ENCODE data around the gene OR1I1.

Gene OR1I1, protein sequence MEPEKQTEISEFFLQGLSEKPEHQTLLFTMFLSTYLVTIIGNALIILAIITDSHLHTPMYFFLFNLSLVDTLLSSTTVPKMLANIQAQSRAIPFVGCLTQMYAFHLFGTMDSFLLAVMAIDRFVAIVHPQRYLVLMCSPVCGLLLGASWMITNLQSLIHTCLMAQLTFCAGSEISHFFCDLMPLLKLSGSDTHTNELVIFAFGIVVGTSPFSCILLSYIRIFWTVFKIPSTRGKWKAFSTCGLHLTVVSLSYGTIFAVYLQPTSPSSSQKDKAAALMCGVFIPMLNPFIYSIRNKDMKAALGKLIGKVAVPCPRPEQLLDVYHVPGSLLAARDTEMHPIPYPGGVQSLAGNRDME

DNA sequence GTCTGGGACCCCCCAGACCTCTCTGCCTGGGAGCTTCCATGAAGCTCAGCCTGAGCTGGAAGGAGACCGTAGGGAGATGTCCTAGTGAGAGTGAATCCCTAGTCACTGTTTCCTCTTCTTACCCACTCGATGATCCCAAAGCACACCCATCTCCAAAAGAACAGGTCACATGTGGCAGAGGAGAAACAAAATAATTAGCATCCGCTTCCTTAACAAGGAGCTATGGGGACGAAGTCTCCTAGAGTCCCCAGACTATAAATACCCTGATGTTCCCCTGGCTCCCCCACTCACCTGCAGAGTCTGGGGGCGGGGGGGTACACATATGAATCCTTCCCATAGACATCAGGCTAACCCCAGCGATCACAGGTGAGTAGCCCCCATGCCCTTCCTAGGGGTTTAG is at the start of gene OR1I1:
Gene OR1I1, plus strand, starts transcription at position 301 of the 400 bp plus-strand sequence. CDS start 4,855 bp downstream, outside the sequence.
- Histone ChIP-seq H3K79me2 (no peaks in the 10 kb centered on the region), H3K9ac (no peak within 1 kb of the TSS), H3K27me3 (ENCODE audit: control insufficient read depth, insufficient read depth, low read length) (no peaks in the 10 kb centered on the region), H3K36me3 (ENCODE audit: control insufficient read depth, insufficient read depth, low read length) (no peaks in the 10 kb centered on the region), H2AFZ (no peak within 1 kb of the TSS), H3K4me2 (ENCODE audit: low read length) (no peak within 1 kb of the TSS), H3K27ac (no peak within 1 kb of the TSS), H3K4me1 (no peaks in the 10 kb centered on the region), H3K9me3 (ENCODE audit: control insufficient read depth, low read length) (no peaks in the 10 kb centered on the region), H3K4me3 (ENCODE audit: low read depth, low read length) (no peak within 1 kb of the TSS)
- TF ChIP-seq, protein P1, sequence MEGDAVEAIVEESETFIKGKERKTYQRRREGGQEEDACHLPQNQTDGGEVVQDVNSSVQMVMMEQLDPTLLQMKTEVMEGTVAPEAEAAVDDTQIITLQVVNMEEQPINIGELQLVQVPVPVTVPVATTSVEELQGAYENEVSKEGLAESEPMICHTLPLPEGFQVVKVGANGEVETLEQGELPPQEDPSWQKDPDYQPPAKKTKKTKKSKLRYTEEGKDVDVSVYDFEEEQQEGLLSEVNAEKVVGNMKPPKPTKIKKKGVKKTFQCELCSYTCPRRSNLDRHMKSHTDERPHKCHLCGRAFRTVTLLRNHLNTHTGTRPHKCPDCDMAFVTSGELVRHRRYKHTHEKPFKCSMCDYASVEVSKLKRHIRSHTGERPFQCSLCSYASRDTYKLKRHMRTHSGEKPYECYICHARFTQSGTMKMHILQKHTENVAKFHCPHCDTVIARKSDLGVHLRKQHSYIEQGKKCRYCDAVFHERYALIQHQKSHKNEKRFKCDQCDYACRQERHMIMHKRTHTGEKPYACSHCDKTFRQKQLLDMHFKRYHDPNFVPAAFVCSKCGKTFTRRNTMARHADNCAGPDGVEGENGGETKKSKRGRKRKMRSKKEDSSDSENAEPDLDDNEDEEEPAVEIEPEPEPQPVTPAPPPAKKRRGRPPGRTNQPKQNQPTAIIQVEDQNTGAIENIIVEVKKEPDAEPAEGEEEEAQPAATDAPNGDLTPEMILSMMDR (IDR thresholded peaks at IDR 0.05): no peak

DNA sequence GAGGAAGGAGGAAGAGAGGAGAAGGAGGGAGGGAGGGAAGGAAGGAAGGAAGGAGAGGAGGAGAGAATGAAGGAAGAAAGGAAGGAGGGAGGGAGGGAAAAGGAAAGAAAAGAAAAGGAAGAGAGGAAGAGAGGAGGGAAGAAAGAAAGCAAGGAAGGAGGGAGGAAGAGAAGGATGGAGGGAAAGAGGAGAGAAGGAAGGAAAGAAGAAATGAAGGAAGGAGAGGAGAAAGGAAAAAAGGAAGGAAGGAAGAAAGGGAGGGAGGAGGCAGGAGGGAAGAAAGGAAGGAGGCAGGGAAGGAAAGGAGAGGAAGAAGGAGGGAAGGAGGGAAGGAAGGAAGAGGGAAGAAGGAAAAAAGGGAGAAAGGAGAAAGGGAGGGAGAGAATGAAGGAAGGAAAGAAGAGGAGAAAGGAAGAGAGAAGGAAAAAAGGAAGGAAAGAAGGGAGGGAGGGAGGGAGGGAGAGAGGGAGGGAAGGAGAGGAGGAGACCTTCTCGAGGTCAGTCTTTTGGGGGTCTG is 46.2 kb upstream of the OR1I1 start:
- H3K27me3 ChIP-seq (ENCODE audit: control insufficient read depth, insufficient read depth, low read length): no peaks in the 10 kb centered on the region
- no peak overlapping the region for H3K9ac ChIP-seq
- H3K4me2 ChIP-seq (ENCODE audit: low read length): no peak overlapping the region
- no peaks in the 10 kb centered on the region for H3K79me2 ChIP-seq
- H3K4me3 ChIP-seq (ENCODE audit: low read depth, low read length): no peak overlapping the region
- H3K4me1 ChIP-seq: peaks cover 30% of the 10 kb centered on the region
- no peak overlapping the region for H3K27ac ChIP-seq
- H3K36me3 ChIP-seq (ENCODE audit: control insufficient read depth, insufficient read depth, low read length): no peaks in the 10 kb centered on the region
- H2AFZ ChIP-seq: no peak overlapping the region
- no peaks in the 10 kb centered on the region for H3K9me3 ChIP-seq (ENCODE audit: control insufficient read depth, low read length)
- TF ChIP-seq, protein P1 (IDR thresholded peaks at IDR 0.05): no peak

DNA sequence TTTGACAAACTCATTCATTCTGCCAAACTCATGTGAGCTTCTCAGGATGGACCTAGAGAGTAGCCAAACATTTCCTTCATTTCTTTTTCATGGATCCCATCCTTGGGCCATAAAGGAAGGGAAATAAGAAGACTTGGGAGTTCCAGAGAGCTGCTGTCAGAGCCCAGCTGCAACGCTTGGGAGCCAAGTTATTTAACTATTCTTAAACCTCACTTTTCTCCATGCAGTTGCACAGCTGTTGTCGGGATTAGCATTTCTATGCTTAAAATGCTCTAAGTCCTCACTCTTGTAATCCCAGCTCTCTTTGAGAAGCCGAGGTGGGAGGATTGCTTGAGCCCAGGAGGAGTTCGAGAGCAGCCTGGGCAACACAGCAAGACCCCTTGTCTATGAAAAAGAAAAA is 44.4 kb upstream of the OR1I1 start:
- Histone ChIP-seq H3K27ac (peak overlapping the region; percentile 22), H2AFZ (peak overlapping the region; percentile 5), H3K9me3 (ENCODE audit: control insufficient read depth, low read length) (no peaks in the 10 kb centered on the region), H3K4me3 (ENCODE audit: low read depth, low read length) (no peak overlapping the region), H3K36me3 (ENCODE audit: control insufficient read depth, insufficient read depth, low read length) (no peaks in the 10 kb centered on the region), H3K4me1 (peaks cover 30% of the 10 kb centered on the region), H3K27me3 (ENCODE audit: control insufficient read depth, insufficient read depth, low read length) (no peaks in the 10 kb centered on the region), H3K79me2 (no peaks in the 10 kb centered on the region), H3K9ac (no peak overlapping the region), H3K4me2 (ENCODE audit: low read length) (no peak overlapping the region)
- TF ChIP-seq, protein P1 (IDR thresholded peaks at IDR 0.05): no peak

DNA sequence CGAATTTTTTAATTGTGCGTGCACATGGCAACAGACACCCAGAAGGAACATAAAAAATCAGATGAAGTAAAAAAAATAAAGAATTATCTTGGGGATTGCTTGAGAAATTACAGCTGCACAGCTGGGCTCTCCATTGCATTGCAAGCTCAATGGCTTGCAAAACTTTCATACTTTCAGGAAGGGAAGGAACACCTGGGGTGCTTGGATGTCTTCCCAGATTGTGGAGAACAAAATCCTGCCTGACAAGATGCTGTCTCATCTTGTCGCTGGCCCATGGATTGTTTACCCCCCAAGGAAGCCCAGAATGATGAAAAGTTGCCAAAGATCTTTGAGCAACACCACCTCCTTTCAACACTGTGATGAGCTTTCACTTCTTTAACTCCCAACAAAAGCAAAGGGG is 43.7 kb upstream of the OR1I1 start:
- Histone ChIP-seq H3K79me2 (no peaks in the 10 kb centered on the region), H3K36me3 (ENCODE audit: control insufficient read depth, insufficient read depth, low read length) (no peaks in the 10 kb centered on the region), H2AFZ (peak overlapping the region; percentile 28), H3K4me3 (ENCODE audit: low read depth, low read length) (no peak overlapping the region), H3K4me1 (peaks cover 30% of the 10 kb centered on the region), H3K4me2 (ENCODE audit: low read length) (no peak overlapping the region), H3K9ac (no peak overlapping the region), H3K27ac (peak overlapping the region; percentile 75), H3K27me3 (ENCODE audit: control insufficient read depth, insufficient read depth, low read length) (no peaks in the 10 kb centered on the region), H3K9me3 (ENCODE audit: control insufficient read depth, low read length) (no peaks in the 10 kb centered on the region)
- TF ChIP-seq, protein P1 (IDR thresholded peaks at IDR 0.05): no peak

DNA sequence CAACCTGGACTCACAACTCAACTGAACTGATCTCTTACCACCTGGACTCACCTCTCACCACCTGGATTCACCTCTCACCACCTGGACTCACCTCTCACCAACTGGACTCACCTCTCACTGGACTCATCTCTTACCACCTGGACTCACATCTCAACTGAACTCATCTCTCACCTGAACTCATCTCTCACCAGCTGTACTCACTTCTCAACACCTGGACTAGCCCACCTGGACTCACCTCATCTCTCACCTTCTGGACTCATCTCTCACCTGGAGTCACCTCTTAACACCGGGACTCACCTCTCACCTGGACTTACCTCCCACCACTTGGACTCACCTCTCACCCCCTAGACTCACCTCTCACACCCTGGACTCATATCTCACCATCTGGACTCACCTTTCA is 40.0 kb upstream of the OR1I1 start:
- Histone ChIP-seq H3K9me3 (ENCODE audit: control insufficient read depth, low read length) (no peaks in the 10 kb centered on the region), H3K27ac (no peak overlapping the region), H3K36me3 (ENCODE audit: control insufficient read depth, insufficient read depth, low read length) (no peaks in the 10 kb centered on the region), H2AFZ (no peak overlapping the region), H3K79me2 (no peaks in the 10 kb centered on the region), H3K9ac (no peak overlapping the region), H3K27me3 (ENCODE audit: control insufficient read depth, insufficient read depth, low read length) (no peaks in the 10 kb centered on the region), H3K4me1 (peaks cover 26% of the 10 kb centered on the region), H3K4me2 (ENCODE audit: low read length) (no peak overlapping the region), H3K4me3 (ENCODE audit: low read depth, low read length) (no peak overlapping the region)
- TF ChIP-seq, protein P1 (IDR thresholded peaks at IDR 0.05): no peak

Data from parathyroid adenoma (tissue), 2 donors.